ENCODE data around the gene ESR1.

DNA sequence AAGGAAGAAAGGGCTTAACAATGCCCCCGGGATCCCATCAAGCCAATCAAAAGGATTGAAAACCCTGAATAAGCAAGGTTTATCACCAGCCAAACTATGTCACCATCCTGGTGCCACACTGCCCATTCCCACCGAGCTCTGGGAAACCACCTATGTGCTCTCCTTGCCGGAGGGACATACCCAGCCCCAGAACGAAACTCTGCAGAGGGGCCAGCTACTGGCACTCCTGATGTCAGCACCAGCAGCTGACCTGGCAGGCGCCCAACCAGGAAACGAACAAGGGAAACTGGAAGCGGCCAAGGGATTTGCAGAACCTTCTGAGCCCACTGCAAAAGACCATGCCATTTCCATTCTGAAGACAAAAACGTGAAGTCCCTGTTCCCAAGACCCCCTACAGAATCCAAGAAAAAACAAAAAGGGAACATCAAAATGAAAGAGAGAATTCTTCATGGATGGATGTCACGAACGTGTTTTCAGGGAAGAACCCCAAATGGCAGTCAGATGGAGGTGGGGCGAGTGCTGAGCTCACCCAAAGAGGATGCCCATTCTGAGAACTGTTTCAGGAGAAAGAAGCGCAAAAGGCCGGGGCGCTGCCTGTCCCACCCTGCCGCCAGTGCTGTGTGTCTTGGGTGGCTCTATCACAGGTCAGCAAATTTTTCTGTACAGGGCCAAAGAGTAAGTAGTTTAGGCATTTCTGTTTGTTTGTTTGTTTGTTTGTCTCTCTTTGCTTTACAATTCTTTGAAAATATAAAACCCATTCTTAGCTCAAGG lies 305.2 kb downstream of the ESR1 start:
- no peak for TF ChIP-seq POLR2A (IDR thresholded peaks at IDR 0.05)
- TF ChIP-seq, protein P1, sequence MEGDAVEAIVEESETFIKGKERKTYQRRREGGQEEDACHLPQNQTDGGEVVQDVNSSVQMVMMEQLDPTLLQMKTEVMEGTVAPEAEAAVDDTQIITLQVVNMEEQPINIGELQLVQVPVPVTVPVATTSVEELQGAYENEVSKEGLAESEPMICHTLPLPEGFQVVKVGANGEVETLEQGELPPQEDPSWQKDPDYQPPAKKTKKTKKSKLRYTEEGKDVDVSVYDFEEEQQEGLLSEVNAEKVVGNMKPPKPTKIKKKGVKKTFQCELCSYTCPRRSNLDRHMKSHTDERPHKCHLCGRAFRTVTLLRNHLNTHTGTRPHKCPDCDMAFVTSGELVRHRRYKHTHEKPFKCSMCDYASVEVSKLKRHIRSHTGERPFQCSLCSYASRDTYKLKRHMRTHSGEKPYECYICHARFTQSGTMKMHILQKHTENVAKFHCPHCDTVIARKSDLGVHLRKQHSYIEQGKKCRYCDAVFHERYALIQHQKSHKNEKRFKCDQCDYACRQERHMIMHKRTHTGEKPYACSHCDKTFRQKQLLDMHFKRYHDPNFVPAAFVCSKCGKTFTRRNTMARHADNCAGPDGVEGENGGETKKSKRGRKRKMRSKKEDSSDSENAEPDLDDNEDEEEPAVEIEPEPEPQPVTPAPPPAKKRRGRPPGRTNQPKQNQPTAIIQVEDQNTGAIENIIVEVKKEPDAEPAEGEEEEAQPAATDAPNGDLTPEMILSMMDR (IDR thresholded peaks at IDR 0.05), result no peak
